HTERT RPE-1 (cell line): ENCODE measurements around the gene KPNB1.

Source experiments
- in situ Hi-C: fragments of 300-500 bp; cut with MboI; formaldehyde crosslinking; loops from 4 replicates; pipeline ENCODE4 v1.14.3; 2020; ENCODE audit warnings: low sequenced_read_pairs

The KPNB1 gene

GRCh38 chr17:47711366-47712099, 61.8 kb downstream of the KPNB1 start:
- in situ Hi-C loops: no loop called here

DNA sequence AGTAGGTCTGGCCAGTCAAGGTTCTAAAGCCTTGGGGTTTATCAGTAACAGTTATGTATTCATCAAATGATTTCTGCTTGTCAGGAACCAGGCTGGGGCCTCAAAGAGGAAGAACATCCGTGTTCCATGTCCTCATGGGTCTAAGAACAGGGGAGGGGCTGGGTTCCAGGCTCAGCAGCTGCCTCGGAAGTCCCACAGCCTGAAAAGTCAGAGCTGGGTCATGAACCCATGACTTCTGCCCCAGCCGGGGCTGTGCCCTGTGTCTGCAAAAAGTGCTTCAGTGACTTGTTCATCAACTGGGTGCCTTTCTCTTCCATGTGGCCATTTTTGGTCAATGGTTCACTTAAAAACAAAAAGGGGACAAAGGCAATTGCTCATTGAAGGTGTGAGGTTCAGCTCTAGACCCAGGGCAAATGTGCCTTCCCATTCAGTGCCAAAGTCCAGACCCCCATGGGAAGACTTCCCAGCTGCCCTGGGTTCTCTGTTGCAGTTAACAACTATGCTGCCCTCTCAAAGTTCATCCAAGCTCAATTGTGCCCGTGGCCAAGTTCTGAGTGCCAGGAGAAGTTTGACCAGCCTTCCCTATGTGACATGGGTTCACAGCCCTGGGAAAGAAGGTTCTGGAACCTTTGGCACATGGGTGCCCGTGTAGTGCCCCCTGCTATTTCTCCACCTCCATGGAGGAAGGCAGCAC, 62.8 kb downstream of the KPNB1 start:
- in situ Hi-C loops: no loop called here

GRCh38 chr17:47713980-47714700, 64.4 kb downstream of the KPNB1 start:
- in situ Hi-C loops: no loop called here

DNA sequence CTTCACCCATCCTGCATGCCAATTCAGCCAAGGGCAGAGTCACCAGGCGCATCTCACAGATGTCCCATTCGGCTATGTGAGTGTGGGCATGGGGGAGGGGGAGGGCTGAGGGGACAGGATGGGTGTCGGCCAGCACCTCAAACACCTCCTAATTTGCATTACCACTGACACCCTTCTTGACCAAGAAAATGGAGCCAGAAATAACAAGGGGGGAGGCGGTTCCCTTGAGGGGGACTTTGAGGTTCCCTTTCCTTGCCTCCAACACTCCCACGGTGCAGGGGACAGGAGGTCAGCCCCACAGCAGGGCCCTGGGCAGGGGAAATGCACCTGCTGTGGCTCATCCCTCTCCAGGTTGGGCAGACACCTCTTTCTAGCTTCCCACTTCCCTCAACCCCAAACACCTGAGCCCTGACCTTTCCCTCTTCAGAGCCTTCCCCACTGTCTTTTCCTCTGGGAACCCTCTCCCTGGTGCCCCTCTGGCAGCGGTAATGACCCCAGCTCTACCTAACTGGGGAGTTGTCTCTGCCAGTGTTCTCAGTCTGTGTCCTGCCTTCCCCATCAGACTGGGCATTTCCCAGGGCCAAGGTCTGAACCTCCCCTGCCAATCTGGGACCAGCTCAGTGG, 65.2 kb downstream of the KPNB1 start:
- in situ Hi-C loops: no loop called here

GRCh38 chr17:47715669-47716325, 66.1 kb downstream of the KPNB1 start:
- in situ Hi-C loops: no loop called here

DNA sequence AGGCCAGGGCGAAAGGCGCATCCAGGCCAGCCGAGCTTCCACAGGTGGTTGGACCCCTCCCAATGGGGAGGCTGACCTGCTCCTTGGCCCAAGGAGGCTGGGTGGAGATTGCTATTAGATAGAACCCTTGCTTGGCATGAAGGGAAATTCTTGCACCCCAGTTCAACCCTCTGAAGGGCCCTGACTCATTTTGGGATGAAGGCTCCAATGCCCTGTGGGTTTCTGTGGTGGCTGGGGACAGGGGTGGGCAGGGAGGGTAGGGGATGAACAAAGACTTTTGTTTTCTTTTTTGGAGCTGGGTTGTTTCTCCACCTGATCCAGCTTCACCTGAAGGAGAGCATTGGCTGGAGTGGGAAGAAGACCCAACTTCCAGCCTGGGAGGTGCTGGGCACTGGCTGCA, 66.7 kb downstream of the KPNB1 start:
- in situ Hi-C loops: no loop called here

- in situ Hi-C loops: no loop called here
Measured at GRCh38 chr17:47717261-47717697, 67.6 kb downstream of the KPNB1 start.

- in situ Hi-C loops: no loop called here
Measured at GRCh38 chr17:47717979-47718621, 68.4 kb downstream of the KPNB1 start.

- in situ Hi-C loops: no loop called here
Measured at GRCh38 chr17:47718634-47719405, 69.1 kb downstream of the KPNB1 start.

DNA sequence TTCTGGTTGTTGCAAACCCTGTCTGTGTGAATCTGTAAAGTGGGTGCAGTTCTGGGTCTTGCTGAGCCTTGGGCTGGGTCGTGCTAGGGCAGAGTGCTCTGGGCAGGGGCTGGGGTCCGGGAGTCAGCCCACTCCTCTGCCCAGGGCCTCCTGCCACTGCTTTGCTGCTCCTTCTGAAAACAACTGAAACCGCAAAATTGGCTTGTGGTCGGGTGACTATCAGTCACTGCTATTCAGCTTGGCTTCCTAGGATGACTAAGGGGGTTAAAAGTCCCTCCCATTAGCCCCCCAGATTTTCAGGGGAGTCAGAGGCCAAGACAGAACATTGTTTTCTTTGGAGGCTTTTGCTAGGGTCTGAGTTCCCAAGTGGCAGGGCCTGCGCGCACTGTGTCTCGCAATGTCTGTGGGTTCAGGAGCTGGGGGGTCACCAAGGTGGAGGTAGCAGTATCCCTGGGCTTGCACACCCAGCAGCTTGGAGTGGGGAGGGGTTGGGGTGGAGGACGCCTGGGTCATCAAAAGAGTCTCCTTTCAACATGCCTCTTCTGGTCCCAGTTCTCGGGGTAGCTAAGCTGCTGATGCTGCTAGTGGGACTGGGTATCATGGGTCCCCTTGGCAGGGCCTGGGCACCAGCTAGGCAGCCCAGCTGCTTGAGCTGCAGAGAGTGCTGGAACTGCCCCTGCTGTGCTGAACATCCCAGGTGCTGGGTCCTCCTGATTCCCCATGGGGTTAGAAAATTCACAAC, 69.9 kb downstream of the KPNB1 start:
- in situ Hi-C loops: no loop called here

DNA sequence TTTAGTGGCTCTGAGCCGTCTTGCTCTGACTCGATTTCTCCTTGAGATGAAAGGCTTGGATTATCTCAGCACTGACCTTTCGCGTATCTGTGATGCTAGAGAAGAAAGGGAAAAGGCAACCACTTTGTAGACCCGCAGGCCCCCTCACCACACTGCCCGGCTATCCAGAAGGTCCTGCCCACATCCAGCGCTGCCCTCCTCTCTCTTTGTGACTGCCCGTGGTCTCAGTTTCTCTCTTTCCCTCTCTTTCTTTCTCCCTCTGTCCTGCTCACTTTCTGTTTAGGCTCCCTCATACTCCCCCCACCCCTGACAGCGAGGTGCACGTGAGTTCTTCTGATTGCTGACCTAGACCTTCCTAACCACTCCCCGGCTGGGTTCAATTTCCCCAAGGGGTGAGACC, 70.5 kb downstream of the KPNB1 start:
- in situ Hi-C loops: no loop called here

DNA sequence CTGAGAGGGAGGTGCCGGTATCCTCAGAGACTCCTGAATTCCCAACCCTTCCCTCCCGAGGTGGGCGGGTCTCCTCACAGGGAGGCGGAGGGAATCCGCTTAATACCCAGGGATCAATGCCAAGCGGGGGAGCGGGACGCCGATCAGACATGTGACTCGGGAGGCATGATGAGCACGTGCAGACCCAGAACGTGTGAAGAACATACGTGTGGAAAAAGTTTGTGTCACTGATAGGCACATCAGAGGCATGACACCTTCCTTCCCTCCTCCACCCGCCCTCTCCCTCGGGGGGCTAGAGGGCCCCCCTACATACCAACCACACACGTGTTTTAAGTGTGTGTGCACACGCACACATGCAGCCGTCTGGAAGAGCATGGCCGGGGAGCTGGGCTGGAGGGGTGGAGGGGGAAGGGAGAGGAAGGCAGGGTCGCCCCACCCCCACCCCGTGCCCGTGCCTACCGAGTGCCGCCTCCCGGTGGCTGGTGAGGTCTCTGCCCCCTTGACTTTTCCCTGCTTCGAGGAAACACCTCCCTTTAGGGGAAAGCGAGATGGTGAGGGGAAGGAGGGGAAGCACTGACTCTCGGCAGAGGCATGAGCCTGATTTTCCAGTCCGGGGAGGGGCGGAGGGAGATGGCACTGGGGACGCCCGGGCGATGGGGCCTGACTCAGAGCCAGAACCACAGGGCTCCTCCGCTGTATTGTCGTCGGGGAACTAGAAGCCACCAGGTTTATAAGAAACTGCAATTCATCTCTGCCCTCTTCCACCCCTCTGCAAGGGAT, 71.2 kb downstream of the KPNB1 start:
- in situ Hi-C loops: no loop called here

GRCh38 chr17:47721725-47722124, 72.0 kb downstream of the KPNB1 start:
- in situ Hi-C loops: no loop called here

DNA sequence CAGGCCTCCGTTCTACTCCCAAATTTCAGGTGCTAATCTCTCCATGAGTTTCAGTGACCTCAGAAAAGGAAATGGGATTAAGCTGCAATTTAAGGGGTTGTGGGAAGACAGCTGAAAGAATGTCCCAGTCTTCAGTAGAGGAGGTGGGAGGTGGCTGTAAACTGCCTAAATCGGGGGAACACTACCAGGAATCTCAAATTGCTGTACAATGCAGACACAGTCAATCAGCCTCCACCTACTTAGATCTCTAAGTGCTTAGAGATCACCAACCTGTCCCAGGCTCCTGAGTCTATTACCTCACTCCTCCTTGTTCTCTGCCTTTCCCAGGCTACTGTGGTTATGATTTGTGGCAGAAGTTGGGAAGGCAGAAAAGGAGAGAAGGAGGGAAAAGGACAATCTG, 75.0 kb downstream of the KPNB1 start:
- in situ Hi-C loops: no loop called here

DNA sequence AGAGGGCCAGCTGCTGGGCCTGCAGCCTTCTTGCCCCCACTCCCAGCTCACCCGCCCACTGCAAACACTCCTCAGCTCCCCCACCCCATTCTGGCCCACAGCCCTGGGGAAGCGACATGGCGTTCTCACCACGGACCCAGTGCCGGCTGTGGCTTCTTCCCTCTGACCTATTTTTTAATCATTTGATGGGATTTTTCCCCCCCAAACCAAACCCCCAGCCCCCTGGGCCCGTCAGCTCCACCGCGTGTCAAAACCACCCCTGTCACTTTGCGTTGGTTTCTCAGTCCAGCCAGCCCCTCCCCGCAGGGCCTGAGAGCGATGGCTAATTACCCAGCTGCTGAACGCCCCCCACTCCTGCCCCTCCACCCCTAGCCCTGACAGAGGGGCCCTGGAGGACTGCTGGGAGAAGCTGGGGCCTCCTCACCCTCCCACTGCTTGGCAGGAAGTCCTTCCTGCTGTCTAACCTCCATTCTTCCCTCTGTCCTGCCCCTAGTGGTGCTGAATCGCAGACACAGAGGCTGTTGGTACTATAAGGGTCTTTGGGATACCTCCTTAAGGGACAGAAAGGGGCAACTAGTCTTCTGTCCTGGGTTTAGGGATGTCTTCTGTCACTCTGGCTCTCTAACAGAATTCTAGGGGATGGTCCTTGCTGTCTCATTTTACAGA, 75.9 kb downstream of the KPNB1 start:
- in situ Hi-C loops: no loop called here

GRCh38 chr17:47726796-47727703, 77.3 kb downstream of the KPNB1 start:
- in situ Hi-C loops: no loop called here

GRCh38 chr17:47727704-47728036, 78.0 kb downstream of the KPNB1 start:
- in situ Hi-C loops: no loop called here
